GM21825 (cell line): ENCODE measurements around the gene EYS.
"Not testable (repeated sequence)": the region's sequence is repeated elsewhere in the genome, so short reads cannot be mapped to it uniquely, and the experiment has no call there.

Experiments
- ATAC-seq: cut with Tn5 transposase; IDR thresholded peaks from one replicate; pipeline ENCODE4 v1.9.1; 2021; ENCODE audit warnings: mild to moderate bottlenecking, moderate library complexity; ENCODE audit not compliant: unreplicated experiment

Gene EYS

DNA sequence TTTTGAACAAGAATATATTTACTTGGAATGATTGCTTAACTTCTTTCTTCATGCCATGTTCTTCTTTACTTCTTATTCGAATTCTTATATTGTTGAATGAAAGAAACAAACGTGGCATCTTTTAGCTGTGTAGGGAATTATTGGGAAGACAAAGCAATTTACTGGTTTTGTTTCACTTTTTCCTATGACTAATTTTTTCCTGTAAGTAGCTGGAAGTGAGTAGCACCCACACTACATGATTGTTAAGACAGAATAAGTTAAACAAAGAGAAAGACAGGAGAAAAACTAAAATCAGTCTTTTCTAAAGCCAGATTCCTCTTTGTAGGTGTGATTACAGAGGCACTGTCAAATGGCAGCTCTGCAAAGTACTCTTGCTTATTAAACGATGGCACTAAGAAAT lies 593.4 kb downstream of the EYS start:
- no peak for ATAC-seq

DNA sequence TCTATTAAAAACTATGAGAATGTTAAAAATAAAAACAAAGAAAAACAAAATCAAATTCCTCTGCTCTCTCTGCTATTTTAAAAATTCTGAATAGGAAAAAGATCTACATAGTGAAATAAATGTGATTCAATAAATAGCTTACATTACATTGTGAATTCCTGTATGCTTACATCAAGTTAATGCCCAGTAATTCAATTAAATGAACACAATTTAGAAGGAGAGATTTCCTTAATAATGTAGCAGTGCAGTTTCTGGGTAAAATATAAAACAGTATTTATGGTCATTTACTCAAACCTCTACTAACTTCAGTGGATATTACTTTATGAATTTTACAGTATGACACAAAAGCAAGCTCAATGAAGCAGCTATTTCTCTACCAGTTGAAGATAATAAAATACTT lies 594.6 kb downstream of the EYS start:
- ATAC-seq, result no peak

DNA sequence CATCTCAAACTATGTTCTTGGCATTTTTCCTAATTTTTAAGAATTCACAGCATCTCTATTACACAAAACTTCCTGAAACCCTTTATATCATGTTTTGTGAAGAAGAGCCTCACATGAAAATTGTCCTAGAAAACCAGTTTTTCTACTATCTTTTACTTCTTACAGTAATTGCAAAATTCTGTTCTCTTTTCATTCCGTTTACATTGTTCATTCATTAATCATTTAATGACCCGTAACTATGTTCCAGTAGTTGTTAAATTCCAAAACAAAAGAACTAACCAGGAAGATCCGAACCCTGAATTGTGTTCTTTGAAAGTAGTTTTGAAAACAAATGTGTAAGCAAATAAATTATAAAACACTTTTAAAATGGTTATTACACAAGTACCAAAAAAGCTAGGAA lies 597.0 kb downstream of the EYS start:
- no peak for ATAC-seq

DNA sequence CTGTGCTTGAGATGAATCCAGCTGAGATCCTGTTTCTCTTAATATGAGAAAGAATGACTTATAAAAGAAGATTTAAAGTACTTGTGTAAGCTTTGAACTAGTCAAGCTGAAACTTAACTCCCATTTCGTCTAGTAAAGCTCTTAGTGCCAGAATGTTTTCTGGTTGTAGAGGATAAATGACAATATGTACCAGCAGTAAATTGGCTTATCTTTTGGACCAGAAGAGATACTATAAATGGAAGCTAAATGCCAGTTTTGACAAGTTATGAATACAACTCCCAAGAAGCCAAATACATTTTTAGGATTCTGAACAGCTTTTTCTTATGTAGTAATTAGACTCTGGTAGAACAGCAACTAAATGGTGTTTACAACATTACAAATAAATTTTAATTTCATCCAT lies 608.7 kb downstream of the EYS start:
- no peak for ATAC-seq

DNA sequence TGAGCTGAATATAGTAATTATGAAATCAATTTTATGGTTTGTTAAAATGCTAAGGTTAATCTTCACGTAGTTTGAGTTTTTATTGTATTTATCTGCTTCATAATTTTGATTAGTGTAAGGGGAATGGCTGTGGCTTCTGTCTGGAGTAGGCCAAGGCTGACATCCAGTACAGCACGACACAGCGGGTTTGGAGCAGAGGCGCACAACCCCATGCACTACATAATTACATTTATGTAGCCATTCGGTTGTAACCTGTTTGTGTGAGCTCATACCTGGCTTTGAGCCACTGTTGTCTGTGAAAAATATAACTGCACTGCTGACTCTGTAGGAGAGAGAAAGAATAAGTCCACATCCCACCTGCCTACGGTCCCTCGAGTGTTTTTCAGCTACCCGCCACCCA lies 615.5 kb downstream of the EYS start:
- no peak for ATAC-seq

DNA sequence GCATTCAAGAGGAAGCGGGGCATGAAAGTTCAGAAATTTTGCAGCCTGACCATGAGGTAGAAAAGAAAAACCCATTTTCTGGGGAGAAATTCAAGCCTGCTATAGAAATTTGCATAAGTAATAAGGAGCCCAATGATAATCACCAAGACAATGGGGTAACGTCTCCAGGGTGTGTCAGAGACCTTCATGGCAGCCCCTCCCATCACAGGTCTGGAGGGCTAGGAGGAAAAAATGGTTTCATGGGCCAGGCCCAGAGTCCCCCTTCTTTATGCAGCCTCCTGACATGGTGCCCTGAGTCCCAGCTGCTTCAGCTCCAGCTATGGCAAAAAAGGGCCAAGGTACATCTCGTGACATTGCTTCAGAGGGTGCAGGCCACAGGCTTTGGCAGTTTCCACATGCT lies 618.5 kb downstream of the EYS start:
- ATAC-seq, result no peak

DNA sequence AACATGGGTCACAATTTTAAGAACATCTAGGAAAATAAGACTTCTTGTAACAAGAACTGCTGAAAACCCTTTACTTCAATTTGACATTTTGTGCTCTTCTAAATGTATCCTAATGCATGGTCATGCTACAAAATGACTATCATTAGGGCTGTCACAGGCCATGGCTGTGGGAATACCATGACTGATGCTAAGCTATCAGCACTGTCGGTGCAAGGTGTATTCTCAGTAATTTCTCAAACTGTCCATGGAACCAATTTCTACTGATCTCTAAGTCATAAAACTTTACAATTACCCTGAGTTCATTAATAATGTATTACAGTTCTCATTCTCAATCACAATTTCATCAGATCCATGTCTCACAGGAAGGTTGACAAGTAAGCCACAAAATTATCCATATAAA lies 625.3 kb downstream of the EYS start:
- no peak for ATAC-seq

DNA sequence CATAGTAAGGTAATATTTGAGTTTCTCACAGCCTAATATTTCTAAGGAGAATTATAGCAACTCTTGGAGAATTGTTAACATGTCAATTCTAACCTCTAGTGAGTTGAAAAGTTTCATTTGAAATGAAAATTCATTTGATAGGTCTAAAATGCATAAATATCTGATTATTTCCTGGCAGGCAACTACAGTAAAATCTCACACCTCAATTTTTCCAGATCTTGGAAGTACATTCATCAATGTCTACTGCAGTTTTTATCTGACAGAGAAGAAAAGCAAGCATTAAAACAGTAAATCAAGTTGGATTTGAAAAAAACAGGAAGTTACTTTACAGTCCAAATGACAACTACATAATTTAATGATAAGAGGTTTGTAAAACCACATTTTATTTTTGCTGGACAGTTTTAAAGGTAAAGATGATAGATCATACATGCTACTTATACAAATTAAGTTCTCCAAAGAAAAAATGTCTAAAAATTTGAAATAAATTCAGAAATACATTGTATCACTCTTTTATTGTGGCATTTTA lies 631.3 kb downstream of the EYS start:
- ATAC-seq, result no peak

DNA sequence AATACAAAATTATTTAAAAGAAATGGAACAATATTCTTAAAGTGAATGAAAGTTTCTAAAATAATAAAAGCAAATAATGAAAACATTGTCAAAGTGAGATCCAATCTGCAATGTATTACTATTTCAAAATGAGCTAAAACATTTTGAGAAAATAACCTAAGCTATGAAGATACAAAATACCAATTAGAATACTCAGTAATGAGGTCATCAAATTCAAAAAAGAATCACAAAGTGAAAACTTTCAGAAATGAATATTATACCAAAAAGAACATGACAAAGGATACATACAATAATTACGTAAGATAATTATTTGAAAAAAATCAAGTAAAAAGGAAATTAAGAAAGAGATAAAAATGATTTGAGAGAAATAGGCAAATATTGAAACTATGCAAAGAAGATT lies 634.5 kb downstream of the EYS start:
- no peak for ATAC-seq

DNA sequence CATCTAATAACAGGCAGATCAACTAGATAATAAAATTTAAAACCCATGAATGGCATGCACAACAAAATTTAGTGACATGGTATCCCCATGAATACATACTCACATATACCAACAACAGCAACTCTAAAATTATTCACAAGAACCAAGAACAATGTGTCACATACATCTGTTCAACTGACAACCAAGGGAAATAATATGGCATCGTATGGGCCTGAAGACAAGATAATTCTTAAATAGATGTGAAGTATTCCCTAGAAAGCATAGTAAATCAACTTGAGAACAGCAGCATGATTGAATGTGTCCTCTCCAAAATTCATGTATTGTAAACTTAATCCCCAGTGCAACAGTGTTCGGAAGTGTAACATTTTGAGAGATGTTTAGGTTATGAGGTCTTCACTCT lies 635.5 kb downstream of the EYS start:
- no peak for ATAC-seq

DNA sequence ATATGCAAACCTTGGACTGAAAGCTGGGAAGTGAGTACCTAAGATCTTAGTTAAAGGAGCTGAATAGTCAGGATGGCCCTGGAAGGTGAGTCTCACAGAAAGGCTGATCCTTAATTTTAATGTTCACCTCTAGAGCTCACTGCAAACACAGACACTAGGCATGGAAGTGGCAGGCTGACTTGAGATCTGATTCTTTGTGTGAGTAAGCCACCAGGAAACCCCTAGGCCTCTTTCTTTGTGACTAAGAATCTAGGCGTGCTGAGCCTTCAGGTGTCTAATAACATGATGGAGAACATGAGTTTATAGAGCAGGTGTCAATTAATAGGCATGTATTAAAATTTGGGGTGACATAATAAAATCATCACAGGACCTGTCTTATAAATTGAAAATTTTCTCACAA lies 642.2 kb downstream of the EYS start:
- ATAC-seq, result no peak

DNA sequence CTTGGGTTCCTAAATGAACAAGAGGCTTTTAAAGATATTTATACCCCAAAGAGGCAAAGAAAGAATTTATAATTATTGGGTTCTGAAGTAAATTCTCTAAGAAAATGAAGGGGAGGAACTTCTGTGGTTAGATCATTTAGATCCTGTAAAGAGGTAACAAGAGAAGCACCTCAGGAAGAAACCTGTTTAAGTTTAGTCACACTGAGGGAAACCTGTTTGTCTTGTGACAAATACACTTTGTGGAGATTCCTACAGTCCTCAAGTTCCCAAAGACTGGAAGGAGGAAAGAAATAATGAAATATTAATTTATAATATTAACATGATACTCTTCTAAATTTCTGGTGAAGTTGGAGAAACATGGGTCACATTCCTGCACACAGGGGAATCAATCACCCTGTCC lies 647.5 kb downstream of the EYS start:
- ATAC-seq, result no peak

DNA sequence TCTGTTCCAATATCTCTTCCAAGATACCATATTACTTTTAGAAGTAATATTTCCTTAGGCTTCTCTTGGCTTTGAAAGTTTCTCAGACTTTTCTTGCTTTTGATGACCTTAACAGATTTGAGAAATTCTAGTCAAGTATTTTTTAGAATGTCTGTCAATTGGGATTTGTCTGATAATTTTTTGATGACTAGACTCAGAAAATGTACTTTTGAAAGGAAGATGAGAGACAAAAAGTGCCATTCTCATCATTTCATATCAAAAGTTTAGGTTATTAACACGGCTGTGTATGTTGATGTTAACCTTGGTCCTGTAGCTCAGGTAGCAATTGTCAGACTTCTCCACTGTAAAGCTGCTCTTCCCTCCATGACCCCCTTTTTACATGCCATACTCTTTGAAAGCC lies 651.5 kb downstream of the EYS start:
- ATAC-seq, result no peak

DNA sequence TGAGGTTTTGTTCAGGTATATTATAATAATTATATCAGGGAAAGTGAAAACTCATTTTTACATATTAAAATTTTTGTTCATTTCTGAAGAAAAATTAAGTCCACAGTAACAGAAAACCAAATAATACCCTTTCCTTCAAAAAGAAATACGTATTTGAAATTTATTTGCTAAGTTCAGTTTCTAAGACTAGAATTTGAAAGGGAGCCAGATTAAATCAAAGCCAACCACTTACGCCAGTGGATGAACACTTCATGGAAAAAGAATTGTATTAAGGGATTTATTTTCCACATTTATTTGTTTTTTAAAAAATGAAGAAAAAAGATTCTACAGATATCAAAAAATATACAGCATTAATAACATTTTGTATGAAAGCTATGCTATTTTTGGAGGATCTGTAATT lies 654.4 kb downstream of the EYS start:
- no peak for ATAC-seq

DNA sequence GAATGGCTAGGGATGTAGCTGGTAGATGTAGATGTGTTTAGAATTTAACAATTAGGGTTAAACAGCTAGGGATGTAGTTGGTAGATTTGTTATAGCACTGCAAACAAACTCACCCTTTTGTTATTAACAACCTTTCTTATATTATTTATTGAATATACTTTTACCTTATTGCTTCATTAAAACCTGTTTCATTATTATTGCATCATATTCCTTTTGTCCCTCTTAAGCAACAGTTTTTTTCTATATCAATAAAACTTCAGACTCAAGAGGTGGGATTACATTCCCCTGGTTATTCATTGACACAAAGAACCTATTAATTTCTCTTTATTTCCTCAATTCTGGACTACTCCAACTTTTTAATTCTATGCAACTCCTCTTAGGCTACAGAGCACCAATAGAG lies 661.2 kb downstream of the EYS start:
- ATAC-seq, result no peak

DNA sequence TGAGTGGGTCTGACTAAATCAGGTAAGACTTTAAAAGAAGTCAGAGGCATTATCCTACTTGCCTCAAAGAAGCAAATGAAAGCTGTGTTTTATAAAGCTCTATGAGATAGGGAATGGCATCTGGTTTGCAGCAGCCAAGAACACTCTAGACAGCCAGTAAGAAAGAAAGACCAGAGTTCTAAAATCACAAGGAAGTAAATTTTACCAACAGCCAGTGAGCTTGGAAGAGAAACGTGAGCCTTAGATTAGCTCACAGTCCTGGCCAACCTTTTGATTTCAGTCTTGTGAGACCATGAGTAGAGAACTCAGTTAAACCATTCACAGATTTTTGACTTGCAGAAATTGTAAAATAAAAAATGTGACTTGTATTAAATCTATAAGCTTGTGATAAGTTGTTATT lies 693.0 kb downstream of the EYS start:
- ATAC-seq, result no peak

DNA sequence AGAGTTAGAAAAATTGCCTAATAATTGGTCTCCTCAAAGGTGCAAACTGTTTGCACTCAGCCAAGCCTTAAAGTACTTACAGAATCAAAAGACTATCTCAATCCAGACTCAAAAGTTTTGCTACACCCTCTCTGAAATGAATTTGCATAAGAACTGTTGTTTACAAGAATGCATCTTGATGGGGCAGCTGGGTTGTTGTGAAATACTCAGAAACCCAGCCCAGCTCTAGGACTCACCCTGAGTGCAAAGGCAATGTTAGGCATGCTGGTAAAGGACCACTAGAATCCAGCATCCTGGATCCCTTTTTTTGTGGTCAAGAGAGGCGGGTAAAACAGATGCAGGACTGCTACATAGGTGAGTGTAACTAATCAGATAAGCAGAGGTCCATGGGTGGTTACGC lies 700.2 kb downstream of the EYS start:
- ATAC-seq, result no peak

DNA sequence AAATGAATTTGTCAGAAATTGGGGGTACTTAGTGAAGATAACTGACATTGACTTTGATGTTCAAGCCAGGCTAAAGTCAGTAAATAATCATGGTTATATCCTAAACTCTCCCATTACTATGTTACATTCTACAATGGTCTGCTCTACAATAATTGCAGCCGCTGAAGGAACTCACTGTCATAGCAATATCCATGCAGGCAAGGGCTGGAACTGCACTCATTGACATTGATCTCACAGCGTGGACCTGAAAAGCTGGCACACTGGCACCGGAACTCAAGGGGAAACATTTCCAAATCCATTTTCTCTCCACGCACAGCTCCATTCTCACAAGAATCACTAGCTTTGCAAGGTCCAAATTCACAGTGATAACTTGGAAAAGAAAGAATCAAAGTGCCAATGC lies 702.7 kb downstream of the EYS start:
- ATAC-seq, result no peak

DNA sequence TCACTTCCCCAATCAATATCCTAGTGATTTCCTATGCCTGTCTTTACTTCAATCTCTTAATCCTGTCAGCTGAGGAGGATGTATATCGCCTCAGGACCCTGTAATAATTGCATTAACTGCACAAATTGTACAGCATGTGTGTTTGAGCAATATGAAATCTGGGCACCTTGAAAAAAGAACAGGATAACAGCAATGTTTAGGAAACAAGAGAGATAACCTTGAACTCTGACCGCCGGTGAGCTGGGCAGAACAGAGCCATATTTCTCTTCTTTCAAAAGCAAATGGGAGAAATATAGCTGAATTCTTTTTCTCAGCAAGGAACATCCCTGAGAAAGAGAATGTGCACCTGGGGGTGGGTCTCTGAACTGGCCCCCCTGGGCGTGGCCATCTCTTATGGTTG lies 704.1 kb downstream of the EYS start:
- not testable (repeated sequence) for ATAC-seq

DNA sequence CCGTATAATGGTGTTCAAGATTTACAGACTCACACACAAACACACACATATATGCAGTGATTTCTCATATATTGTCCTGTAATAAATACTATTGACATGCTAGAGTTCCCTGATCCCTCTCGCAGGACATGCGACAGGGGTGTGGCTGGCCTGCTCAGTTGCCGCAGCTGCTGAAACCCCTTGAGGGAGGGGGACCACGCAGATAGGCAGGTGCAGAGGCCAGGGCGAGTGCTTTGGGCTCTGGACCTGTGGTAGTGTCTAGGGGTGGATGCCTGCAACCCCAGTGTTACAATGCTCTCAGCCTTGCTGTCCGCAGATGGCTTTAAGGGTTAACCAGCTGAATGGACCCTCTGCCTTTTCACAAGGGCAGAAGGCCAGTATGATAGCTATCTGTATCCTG lies 706.2 kb downstream of the EYS start:
- no peak for ATAC-seq

DNA sequence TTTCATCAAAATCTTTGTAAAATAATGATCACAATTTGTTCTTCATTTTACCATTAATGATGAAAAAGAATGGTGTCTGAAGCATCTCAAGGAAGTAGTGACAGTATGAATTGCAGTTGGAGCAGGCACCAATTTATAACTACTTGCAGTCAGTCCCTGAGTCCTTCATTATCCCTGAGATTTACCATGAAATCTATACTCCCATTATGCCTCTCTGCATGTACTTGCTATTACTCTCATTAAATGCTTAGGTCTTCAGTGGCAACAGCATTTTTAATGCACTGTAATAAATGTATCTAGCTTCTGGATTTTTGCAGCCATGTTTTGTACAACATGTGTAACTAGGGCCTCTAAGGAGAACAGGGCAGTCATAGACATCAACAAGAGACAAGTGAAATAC lies 708.8 kb downstream of the EYS start:
- no peak for ATAC-seq

DNA sequence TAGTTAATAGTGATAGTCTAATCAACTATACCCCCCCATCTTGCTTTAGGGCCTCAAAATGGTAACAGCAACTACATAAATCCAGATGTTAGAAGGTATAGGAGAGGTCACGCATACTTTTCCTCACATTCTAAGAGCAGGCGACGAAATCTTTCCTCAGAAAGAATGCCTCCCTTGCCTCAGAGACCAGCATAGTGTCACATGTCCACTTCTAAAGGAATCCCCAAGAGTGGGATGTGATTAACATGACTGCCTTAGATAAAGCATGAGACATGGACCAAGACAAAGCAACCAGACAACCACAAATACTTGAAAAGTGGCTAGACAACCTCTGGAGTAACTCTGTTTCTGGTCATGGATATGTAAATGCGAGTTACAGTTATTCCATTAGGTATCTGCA lies 710.7 kb downstream of the EYS start:
- ATAC-seq, result no peak

DNA sequence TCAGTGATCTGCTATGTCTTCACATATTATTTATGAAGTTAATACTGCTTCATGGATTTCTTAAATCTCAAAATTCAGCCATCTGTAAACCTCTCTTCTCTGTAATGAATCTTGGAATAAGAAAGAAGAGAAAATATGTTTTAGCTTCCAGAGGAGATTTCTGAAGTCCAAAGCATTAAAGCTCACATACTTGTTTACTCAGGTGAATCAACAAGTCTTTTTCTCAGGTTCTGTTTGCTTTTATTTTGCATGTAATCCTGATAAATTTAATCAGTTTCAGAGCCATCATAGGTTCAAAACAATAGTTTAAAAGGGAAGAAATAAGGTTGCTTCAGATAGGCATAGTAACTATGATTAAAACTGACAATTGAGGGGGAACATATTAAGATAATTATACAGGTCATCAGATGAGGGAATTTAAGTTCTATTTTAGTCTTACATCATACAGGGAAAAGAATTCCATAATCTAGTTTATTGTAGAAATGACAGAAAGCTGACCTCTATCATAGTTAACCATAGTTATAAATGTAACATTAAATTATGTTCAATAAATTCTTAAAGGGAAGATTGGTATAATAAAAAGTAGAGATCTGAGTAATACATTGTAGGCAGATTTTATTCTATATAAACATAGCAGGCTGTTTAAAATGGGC lies 716.2 kb downstream of the EYS start:
- no peak for ATAC-seq
